OCI-LY7 (cell line): ENCODE data around the gene CFB. TPM values are rescaled to one million over a fixed set of nuclear protein-coding genes. Genes with fewer than 3 reads are reported as not detected.
A peak's percentile ranks its signal among the peaks of the same experiment; 100 is the strongest.

Experiments
- BruUV-seq: library from RNA; stranded (reverse); fragments of 400-500 nt; replicated peaks from 2 replicates; lab custom pipeline; 2021; lab: Mats Ljungman, UMichigan
- CTCF ChIA-PET: fragments of 300-600 bp; sonication (Branson Sonifier 250); formaldehyde crosslinking; loops from one replicate; lab custom pipeline; 2022; ENCODE audit warnings: antibody characterized with exemption; ENCODE audit not compliant: unreplicated experiment; lab: Charles Lee
- POLR2A ChIA-PET: fragments of 300-600 bp; sonication (Branson Sonifier 250); formaldehyde crosslinking; loops from one replicate; lab custom pipeline; 2022; ENCODE audit warnings: antibody characterized with exemption; lab: Charles Lee
- DNase-seq: peaks from one replicate; pipeline ENCODE4 v3.0.0-alpha.2; 2015; ENCODE audit warnings: low spot score
- H2AFZ ChIP-seq: fragments of 200-600 bp; sonication (generic), shearing (Covaris generic); 2 replicates; pipeline ENCODE4 v1.6.1; 2014; ENCODE audit warnings: mild to moderate bottlenecking, antibody characterized with exemption, low read length, moderate library complexity
- H3K27ac ChIP-seq: fragments of 200-600 bp; sonication (generic); 2 replicates; pipeline ENCODE4 v1.5.1; 2014; ENCODE audit warnings: mixed run types, low read depth, mild to moderate bottlenecking, moderate library complexity, low read length, inconsistent platforms; ENCODE audit not compliant: poor library complexity, severe bottlenecking
- H3K36me3 ChIP-seq: fragments of 200-600 bp; sonication (generic); 2 replicates; pipeline ENCODE4 v1.6.1; 2014; ENCODE audit warnings: mild to moderate bottlenecking, antibody characterized with exemption, low read length, moderate library complexity, mixed read lengths; ENCODE audit not compliant: insufficient read depth
- H3K4me1 ChIP-seq: fragments of 200-600 bp; sonication (generic); 2 replicates; pipeline ENCODE4 v1.5.1; 2014; ENCODE audit warnings: mild to moderate bottlenecking, low read length; ENCODE audit not compliant: insufficient read depth, poor library complexity, severe bottlenecking
- H3K4me2 ChIP-seq: fragments of 200-600 bp; sonication (generic); 2 replicates; pipeline ENCODE4 v1.6.1; 2014; ENCODE audit warnings: mild to moderate bottlenecking, low read length
- H3K4me3 ChIP-seq: fragments of 200-600 bp; sonication (generic); 2 replicates; pipeline ENCODE4 v1.5.1; 2014; ENCODE audit warnings: mild to moderate bottlenecking, low read depth, low read length; ENCODE audit not compliant: poor library complexity, severe bottlenecking
- H3K79me2 ChIP-seq: fragments of 200-600 bp; sonication (generic); 2 replicates; pipeline ENCODE4 v1.6.1; 2016; ENCODE audit warnings: low read depth, mild to moderate bottlenecking, low read length, moderate library complexity, mixed read lengths; ENCODE audit not compliant: insufficient read depth
- H3K9me2 ChIP-seq: fragments of 200-600 bp; sonication (generic); 2 replicates; pipeline ENCODE4 v1.6.1; 2016; ENCODE audit warnings: mild to moderate bottlenecking, low read length, mixed read lengths; ENCODE audit not compliant: insufficient read depth
- H3K9me3 ChIP-seq: fragments of 200-600 bp; sonication (generic); 2 replicates; pipeline ENCODE4 v1.6.1; 2014; ENCODE audit warnings: mild to moderate bottlenecking, mixed run types, low read length, mixed read lengths
- H4K20me1 ChIP-seq: fragments of 200-600 bp; sonication (generic); 2 replicates; pipeline ENCODE4 v1.6.1; 2014; ENCODE audit warnings: mild to moderate bottlenecking, antibody characterized with exemption, low read length, moderate library complexity, mixed read lengths; ENCODE audit not compliant: insufficient read depth
- CTCF ChIP-seq: fragments of 200-600 bp; sonication (generic); conservative IDR thresholded peaks from 2 replicates; pipeline ENCODE4 v1.5.1; 2014; ENCODE audit warnings: mild to moderate bottlenecking, antibody characterized with exemption, low read length, moderate library complexity, mixed read lengths
- EZH2phosphoT487 ChIP-seq: fragments of 200-600 bp; sonication (generic); IDR thresholded peaks from 2 replicates; pipeline ENCODE4 v1.6.1; 2018; ENCODE audit warnings: low read depth, borderline replicate concordance, mild to moderate bottlenecking, mixed run types, antibody characterized with exemption, low read length, moderate library complexity, mixed read lengths
- intact Hi-C: fragments of 100-400 bp; cut with micrococcal nuclease; formaldehyde crosslinking; loops from one replicate; pipeline ENCODE4 v1.10.0; 2022; ENCODE audit not compliant: unreplicated experiment
- total RNA-seq, 2 experiments: library from RNA; depleted of rRNA in 1 of 2; stranded (reverse); fragments of >200 nt in 1 of 2; shearing (Covaris generic) in 1 of 2; gene quantifications; 2 replicates each; pipeline ENCODE4 v1.2.3, GENCODE V29; 2014 to 2022

The CFB gene
- total RNA-seq, 2 experiments from 2014 or later, result 1.1 to 1.2 TPM

GRCh38 chr6:31896856-31897611, 48.9 kb upstream of the CFB start:
- TF ChIP-seq EZH2phosphoT487 (no peak), CTCF (no peak)
- Histone ChIP-seq H3K4me2 (peak overlapping the region; percentile 86), H3K9me3 (no peaks in the 10 kb centered on the region), H3K9me2 (no peaks in the 10 kb centered on the region), H3K36me3 (peaks cover 38% of the 10 kb centered on the region), H3K4me1 (peaks cover 33% of the 10 kb centered on the region), H2AFZ (peak overlapping the region; percentile 68), H4K20me1 (no peaks in the 10 kb centered on the region), H3K79me2 (peaks cover 12% of the 10 kb centered on the region; the same call in 1 of the 2 replicates), H3K4me3 (peak overlapping the region; percentile 79), H3K27ac (peak overlapping the region; percentile 36)
- DNase-seq, result peak; percentile 36
- ChIA-PET POLR2A (interaction anchor here (0.5 to 2.0 kb wide), 3 partner anchors 30 to 45 kb away, joined by 3 to 8 read pairs (median 3); partner anchors contain the start of gene NEU1), CTCF (no interaction called here)
- intact Hi-C loops, result loop anchor here (2.0 to 10.0 kb wide), 2 partner anchors 64 to 212 kb away; partner anchors contain the start of gene LY6G5C
- no TSS peak for BruUV-seq

- peak within 1 kb of the TSS; percentile 88 for H3K4me2 ChIP-seq
- no peaks in the 10 kb centered on the region for H3K9me3 ChIP-seq
- CTCF ChIA-PET, result interaction anchor here (0.6 to 1.3 kb wide), 3 partner anchors 9 to 255 kb away, joined by 3 to 6 read pairs (median 4); no protein-coding TSS in a partner anchor
- DNase-seq, result peak; percentile 88
- peak within 1 kb of the TSS; percentile 79 for H3K4me3 ChIP-seq
- peaks cover 31% of the 10 kb centered on the region for H3K36me3 ChIP-seq
- no peaks in the 10 kb centered on the region for H3K9me2 ChIP-seq
- peaks cover 39% of the 10 kb centered on the region for H3K4me1 ChIP-seq
- H3K27ac ChIP-seq, result peak within 1 kb of the TSS; percentile 72
- intact Hi-C loops, result loop anchor here (1.0 to 10.0 kb wide), 3 partner anchors 65 to 298 kb away; partner anchors contain the start of gene LY6G5C
- no peaks in the 10 kb centered on the region for H4K20me1 ChIP-seq
- POLR2A ChIA-PET, result interaction anchor here (0.5 to 2.0 kb wide), 5 partner anchors 31 to 235 kb away, joined by 3 to 8 read pairs (median 4); partner anchors contain the start of gene NEU1
- BruUV-seq, result TSS peak; percentile 88
- TF ChIP-seq EZH2phosphoT487 (no peak), CTCF (no peak)
- H3K79me2 ChIP-seq, result peaks cover 12% of the 10 kb centered on the region; the same call in 1 of the 2 replicates
- H2AFZ ChIP-seq, result peak within 1 kb of the TSS; percentile 68
Observed at GRCh38 chr6:31897612-31898382, 48.1 kb upstream of the CFB start, which contains the start of gene EHMT2. EHMT2 (minus strand) TSS chr6:31897698; CDS start chr6:31897677, 21 bp downstream.
